ENCODE measurements around the gene KRT14.
"Not testable (repeated sequence)": the region's sequence is repeated elsewhere in the genome, so short reads cannot be mapped to it uniquely, and the experiment has no call there.

KRT14 gene

DNA sequence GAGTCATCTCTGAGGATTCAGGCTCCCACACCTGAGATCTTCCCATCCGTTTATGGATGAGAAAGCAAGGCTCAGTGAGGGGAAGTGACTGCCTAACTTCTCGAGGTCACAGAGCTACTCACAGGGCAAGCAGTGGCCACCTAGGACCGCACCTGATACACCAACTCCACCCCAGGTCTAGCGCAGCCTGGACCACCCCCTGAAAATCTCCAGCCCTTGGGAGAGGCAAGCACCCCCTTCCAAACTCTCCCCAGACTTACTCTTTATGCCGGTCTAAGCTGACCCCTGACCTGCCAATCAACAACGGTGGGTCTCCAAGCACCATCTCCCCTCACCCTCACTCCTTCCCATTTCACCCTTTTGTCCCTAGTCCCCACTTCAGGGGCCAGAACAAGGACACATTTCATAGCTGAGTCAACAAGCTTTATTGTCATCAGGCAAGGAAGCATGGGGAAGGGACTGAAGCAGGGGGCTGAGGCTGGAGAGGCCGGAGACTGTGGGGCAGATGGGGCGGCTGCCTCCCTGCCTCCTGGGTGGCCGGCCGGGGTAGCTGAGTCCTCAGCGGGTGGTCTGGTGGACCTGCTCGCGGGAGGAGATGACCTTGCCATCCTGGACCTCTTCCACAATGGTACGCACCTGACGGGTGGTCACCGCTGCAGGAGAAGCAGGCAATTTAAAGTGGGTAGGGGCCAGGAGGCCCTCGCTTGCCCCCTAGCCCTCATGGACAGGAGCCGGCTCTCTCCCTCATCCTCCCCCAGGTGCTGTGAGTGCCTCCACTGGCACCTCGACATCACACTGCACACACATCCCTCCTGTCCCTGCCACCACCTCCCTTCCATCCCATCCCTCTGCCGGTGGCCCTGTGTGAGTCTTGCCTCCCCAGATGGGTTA is 32.6 kb upstream of the KRT14 start:
- TF ChIP-seq, protein P1, sequence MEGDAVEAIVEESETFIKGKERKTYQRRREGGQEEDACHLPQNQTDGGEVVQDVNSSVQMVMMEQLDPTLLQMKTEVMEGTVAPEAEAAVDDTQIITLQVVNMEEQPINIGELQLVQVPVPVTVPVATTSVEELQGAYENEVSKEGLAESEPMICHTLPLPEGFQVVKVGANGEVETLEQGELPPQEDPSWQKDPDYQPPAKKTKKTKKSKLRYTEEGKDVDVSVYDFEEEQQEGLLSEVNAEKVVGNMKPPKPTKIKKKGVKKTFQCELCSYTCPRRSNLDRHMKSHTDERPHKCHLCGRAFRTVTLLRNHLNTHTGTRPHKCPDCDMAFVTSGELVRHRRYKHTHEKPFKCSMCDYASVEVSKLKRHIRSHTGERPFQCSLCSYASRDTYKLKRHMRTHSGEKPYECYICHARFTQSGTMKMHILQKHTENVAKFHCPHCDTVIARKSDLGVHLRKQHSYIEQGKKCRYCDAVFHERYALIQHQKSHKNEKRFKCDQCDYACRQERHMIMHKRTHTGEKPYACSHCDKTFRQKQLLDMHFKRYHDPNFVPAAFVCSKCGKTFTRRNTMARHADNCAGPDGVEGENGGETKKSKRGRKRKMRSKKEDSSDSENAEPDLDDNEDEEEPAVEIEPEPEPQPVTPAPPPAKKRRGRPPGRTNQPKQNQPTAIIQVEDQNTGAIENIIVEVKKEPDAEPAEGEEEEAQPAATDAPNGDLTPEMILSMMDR (IDR thresholded peaks at IDR 0.05; ENCODE audit: borderline replicate concordance, insufficient read depth, low read depth, low read length): no peak
- no peak overlapping the region for H3K4me3 ChIP-seq (ENCODE audit: low read depth, low read length)

DNA sequence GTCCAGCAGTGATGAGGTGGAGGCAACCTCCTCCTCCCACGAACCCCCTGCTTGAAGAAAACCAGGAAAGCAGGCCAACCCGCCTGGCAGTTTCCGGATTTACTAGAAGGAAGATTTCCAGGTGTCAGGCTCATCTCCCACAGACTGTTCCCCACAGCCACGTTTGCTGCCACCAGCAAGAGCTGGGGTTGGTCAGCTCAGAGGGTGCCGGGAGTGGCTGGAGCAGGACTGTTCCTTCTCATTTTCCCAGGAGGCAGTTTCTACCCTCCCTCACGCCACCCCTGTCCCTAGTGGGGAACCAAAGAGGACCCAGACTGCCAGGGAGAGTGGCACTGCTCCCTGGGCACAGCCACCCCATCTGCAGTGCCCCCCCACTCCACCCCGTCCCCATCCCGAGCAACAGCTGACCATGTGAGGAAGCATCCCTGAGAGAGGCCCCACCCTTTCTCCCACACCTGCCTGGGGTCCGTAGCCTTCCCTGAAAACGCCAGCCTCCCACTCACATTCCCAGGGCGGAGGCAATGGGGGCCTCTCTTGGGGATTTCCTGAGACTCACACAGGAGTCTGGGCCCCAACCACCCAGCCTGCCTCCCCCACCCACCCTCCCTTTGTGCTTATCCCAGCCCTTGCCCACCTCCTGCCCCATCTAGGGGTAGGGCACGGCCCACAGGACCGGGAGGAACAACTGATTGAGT is 31.8 kb upstream of the KRT14 start:
- TF ChIP-seq, protein P1 (IDR thresholded peaks at IDR 0.05; ENCODE audit: borderline replicate concordance, insufficient read depth, low read depth, low read length): no peak
- no peak overlapping the region for H3K4me3 ChIP-seq (ENCODE audit: low read depth, low read length)

DNA sequence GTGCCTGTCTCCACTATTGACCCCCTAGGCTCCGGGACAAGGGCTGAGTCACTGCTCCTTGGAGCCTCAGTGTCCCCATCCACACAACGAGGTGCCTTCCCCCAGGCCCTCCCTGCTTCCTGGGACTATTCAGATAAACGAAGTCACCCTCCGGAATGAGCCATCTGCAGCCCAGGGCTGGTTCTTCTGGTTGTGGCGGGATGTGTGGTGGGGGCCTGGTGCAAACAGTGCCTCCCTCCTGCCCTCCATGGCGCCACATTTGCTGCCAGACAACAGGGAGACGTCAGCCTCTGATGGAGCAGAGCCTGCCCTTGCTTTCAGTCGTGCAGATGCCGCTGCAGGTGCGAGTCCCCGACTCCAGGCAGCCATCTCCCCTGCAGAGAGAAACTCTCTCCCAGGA is 31.0 kb upstream of the KRT14 start:
- TF ChIP-seq, protein P1 (IDR thresholded peaks at IDR 0.05; ENCODE audit: borderline replicate concordance, insufficient read depth, low read depth, low read length): no peak

DNA sequence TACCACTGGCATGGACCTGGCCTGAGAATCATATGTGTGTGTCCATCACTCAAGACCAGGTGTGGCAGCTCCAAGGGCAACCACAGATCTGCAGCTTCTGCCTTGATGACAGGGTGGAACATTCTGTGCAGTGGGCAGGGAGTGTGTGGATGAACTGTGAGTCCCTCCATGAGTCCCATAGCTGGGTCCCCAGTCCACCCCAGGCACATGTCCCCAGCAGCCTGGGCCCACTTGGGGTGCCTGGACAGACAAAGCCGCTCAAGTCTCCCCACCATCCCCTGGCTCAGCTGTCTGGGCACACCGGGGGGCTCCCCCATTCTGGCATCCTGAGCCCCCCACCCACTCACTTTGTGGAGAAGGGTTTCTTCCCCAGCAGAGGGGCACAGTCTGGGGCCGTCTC is 30.4 kb upstream of the KRT14 start:
- TF ChIP-seq, protein P1 (IDR thresholded peaks at IDR 0.05; ENCODE audit: borderline replicate concordance, insufficient read depth, low read depth, low read length): no peak
- no peak overlapping the region for H3K4me3 ChIP-seq (ENCODE audit: low read depth, low read length)

More for the DNA sequence above, 31.0 kb upstream of the KRT14 start:
- H3K4me3 ChIP-seq (ENCODE audit: low read depth, low read length): no peak overlapping the region

DNA sequence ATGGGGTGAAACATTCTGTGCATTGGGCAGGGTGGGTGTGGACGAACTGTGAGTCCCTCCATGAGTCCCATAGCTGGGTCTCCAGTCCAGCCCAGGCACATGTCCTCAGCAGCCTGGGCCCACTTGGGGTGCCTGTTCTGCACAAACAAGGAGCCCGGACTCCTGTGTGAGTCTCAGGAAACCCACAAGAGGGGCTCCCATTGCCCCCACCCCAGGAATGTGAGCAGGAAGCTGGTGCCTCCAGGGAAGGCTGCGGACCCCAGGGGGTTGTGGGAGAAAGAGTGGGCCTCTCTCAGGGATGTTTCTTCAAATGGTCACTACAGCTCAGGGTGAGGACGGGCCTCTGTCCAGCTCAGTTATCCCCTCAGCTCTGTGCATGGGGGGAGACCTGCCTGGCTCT is 29.8 kb upstream of the KRT14 start:
- not testable (repeated sequence) for H3K4me3 ChIP-seq (ENCODE audit: low read depth, low read length)

DNA sequence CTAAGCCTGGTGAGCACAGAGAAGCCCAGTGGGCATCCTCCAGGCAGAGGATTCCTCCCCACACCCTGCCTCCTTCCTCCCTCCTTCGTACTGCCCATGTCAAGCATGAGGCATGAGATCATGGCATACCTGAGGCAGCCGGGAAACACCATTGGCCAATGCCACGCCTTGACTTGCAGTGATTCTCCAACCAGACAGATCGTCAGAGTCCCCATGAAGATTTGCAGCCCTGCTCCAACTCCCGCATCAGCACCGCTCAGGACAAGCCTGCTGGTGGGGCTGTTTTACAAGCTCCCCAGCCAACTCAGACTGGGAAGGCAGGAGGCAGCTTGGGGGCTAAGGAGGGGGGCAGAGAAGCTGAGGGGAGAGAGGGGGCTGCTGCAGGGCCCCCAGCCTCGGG is 28.8 kb upstream of the KRT14 start:
- no peak overlapping the region for H3K4me3 ChIP-seq (ENCODE audit: low read depth, low read length)
- TF ChIP-seq, protein P1 (IDR thresholded peaks at IDR 0.05; ENCODE audit: borderline replicate concordance, insufficient read depth, low read depth, low read length): no peak

DNA sequence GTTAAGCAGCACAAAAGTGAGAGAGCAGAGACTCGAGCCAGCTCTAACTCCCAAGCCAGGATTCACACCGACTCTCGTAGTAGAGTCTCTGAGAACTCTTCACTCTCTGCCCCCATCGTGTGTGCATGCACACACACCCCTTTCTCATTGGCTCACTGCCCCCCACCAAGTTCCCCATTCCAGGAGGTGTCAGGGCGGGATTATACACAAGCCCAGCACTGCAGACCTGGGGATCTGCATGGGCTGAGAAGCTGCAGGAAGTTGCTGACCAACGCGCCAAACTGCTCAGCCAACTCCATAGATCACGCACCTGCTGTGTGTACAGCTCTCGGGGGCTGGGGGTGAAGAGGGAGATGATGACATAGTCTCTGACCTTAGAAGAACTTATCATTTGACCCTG is 28.1 kb upstream of the KRT14 start:
- not testable (repeated sequence) for H3K4me3 ChIP-seq (ENCODE audit: low read depth, low read length)

DNA sequence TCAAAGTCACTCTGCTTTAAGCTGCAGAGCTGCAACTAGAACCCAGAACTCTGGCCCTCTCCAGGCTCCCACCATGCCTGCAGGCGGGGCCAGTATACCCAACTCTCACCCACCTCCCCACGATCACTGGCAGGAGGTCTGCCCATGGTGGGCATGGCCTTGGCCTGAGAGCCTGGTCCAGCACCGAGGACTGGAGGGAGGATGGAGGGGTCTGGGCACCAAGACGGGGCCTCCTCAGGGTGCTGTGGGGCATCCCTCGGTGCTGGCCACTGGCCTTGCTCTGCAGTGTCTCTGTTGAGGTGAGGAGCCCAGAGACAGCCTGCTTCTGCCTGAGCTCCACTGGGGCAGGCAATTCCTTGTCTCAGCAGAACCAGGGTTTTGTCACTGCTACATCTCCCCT is 27.4 kb upstream of the KRT14 start:
- TF ChIP-seq, protein P1 (IDR thresholded peaks at IDR 0.05; ENCODE audit: borderline replicate concordance, insufficient read depth, low read depth, low read length): no peak
- H3K4me3 ChIP-seq (ENCODE audit: low read depth, low read length): no peak overlapping the region

Data from GM12875 (cell line).